HepG2 (cell line): Measurements from ENCODE around the gene SASS6. TPM values are rescaled to one million over a fixed set of nuclear protein-coding genes. Genes with fewer than 3 reads are reported as not detected.

ENCODE experiments used
- AKAP8 ChIP-seq: sonication (generic); formaldehyde crosslinking; IDR thresholded peaks from 2 replicates; pipeline ENCODE4 v1.5.1; 2020; ENCODE audit warnings: mild to moderate bottlenecking, missing genetic modification reagents
- CEBPB ChIP-seq: IDR thresholded peaks from 2 replicates; pipeline ENCODE4 v1.6.1; 2011; ENCODE audit warnings: low read depth, low read length, improper control_type of control experiment, borderline replicate concordance
- CTCF ChIP-seq: sonication (generic); formaldehyde crosslinking; IDR thresholded peaks from 2 replicates; pipeline ENCODE4 v1.5.0; 2020; ENCODE audit warnings: mild to moderate bottlenecking, missing genetic modification reagents, moderate library complexity
- FOXC1 ChIP-seq: sonication (generic); formaldehyde crosslinking; IDR thresholded peaks from 2 replicates; pipeline ENCODE4 v1.8.0; 2022; ENCODE audit warnings: mild to moderate bottlenecking, missing genetic modification reagents, borderline replicate concordance
- FOXM1 ChIP-seq: sonication (generic); formaldehyde crosslinking; IDR thresholded peaks from 2 replicates; pipeline ENCODE4 v1.5.0; 2020; ENCODE audit warnings: missing genetic modification reagents
- GMEB1 ChIP-seq: sonication (generic); formaldehyde crosslinking; IDR thresholded peaks from 2 replicates; pipeline ENCODE4 v1.5.1; 2020; ENCODE audit warnings: missing genetic modification reagents, mild to moderate bottlenecking, borderline replicate concordance
- IRF2 ChIP-seq: IDR thresholded peaks from 2 replicates; pipeline ENCODE4 v1.6.1; 2018; ENCODE audit warnings: missing genetic modification reagents, missing compliant biosample characterization
- KMT2A ChIP-seq: sonication (generic); formaldehyde crosslinking; IDR thresholded peaks from 2 replicates; pipeline ENCODE4 v1.4.0; 2020; ENCODE audit warnings: missing genetic modification reagents
- LCORL ChIP-seq, 2 experiments: fragments of 450-650 bp in 1 of 2; sonication (generic) in 1 of 2; formaldehyde crosslinking in 1 of 2; IDR thresholded peaks; 2 replicates each; pipeline versions ENCODE4 v1.5.0 to v1.6.1; 2017 to 2020; ENCODE audit warnings: antibody characterized with exemption in 1 of 2, missing genetic modification reagents in 1 of 2
- POLR2G ChIP-seq: fragments of 200-400 bp; formaldehyde crosslinking; IDR thresholded peaks from 2 replicates; pipeline ENCODE4 v1.6.1; 2018; ENCODE audit warnings: mild to moderate bottlenecking, low read depth, low read length, moderate library complexity
- SMAD1 ChIP-seq: sonication (generic); formaldehyde crosslinking; IDR thresholded peaks from 2 replicates; pipeline ENCODE4 v1.4.0; 2020; ENCODE audit warnings: missing genetic modification reagents, low read depth, mild to moderate bottlenecking, borderline replicate concordance
- SRY ChIP-seq: sonication (generic); formaldehyde crosslinking; IDR thresholded peaks from 2 replicates; pipeline ENCODE4 v1.8.0; 2022; ENCODE audit warnings: mild to moderate bottlenecking, missing genetic modification reagents
- SUZ12 ChIP-seq: fragments of 150-350 bp; IDR thresholded peaks from 2 replicates; pipeline ENCODE4 v1.6.1; 2014; ENCODE audit warnings: low read depth, low read length
- TEAD2 ChIP-seq: sonication (generic); formaldehyde crosslinking; IDR thresholded peaks from 2 replicates; pipeline ENCODE4 v1.9.0; 2021; ENCODE audit warnings: missing genetic modification reagents
- U2AF1 ChIP-seq: fragments of 200-400 bp; formaldehyde crosslinking; optimal IDR thresholded peaks from 2 replicates; pipeline ENCODE3; 2017; ENCODE audit warnings: mild to moderate bottlenecking, low read depth, low read length
- ZFP41 ChIP-seq: sonication (generic); formaldehyde crosslinking; IDR thresholded peaks from 2 replicates; pipeline ENCODE4 v1.4.0; 2020; ENCODE audit warnings: mild to moderate bottlenecking, missing genetic modification reagents, borderline replicate concordance
- ZNF205 ChIP-seq: IDR thresholded peaks from 2 replicates; pipeline ENCODE4 v1.6.1; 2018; ENCODE audit warnings: missing biosample characterization, missing genetic modification reagents
- ZNF280B ChIP-seq: sonication (generic); formaldehyde crosslinking; IDR thresholded peaks from 2 replicates; pipeline ENCODE4 v1.5.0; 2020; ENCODE audit warnings: missing genetic modification reagents, mild to moderate bottlenecking, borderline replicate concordance
- ZNF382 ChIP-seq: sonication (generic); formaldehyde crosslinking; IDR thresholded peaks from 2 replicates; pipeline ENCODE4 v1.5.0; 2020; ENCODE audit warnings: missing genetic modification reagents, mild to moderate bottlenecking, borderline replicate concordance
- ZNF441 ChIP-seq: sonication (generic); formaldehyde crosslinking; IDR thresholded peaks from 2 replicates; pipeline ENCODE4 v1.7.0; 2021; ENCODE audit warnings: missing genetic modification reagents, borderline replicate concordance
- ZNF549 ChIP-seq: sonication (generic); formaldehyde crosslinking; IDR thresholded peaks from 2 replicates; pipeline ENCODE4 v1.5.0; 2020; ENCODE audit warnings: missing genetic modification reagents
- ZNF562 ChIP-seq: sonication (generic); formaldehyde crosslinking; IDR thresholded peaks from 2 replicates; pipeline ENCODE4 v1.8.0; 2022; ENCODE audit warnings: missing genetic modification reagents, borderline replicate concordance
- ZNF605 ChIP-seq: sonication (generic); formaldehyde crosslinking; IDR thresholded peaks from 2 replicates; pipeline ENCODE4 v1.8.0; 2022; ENCODE audit warnings: mild to moderate bottlenecking, missing genetic modification reagents
- ZNF879 ChIP-seq: sonication (generic); formaldehyde crosslinking; IDR thresholded peaks from 2 replicates; pipeline ENCODE4 v1.8.1; 2023; ENCODE audit warnings: missing genetic modification reagents
- ZNF891 ChIP-seq: sonication (generic); formaldehyde crosslinking; IDR thresholded peaks from 2 replicates; pipeline ENCODE4 v1.5.0; 2020; ENCODE audit warnings: mild to moderate bottlenecking, missing genetic modification reagents
- polyA plus RNA-seq, 8 experiments: library from polyadenylated mRNA; depleted of rRNA in 3 of 8; stranded (reverse) in 7 of 8; unstranded in 1 of 8; fragments of >200 nt; fragmentation: Illumina TruSeq in 4 of 8; extraction: Trizol in 4 of 8; gene quantifications; 2 replicates each; pipeline versions ENCODE4 v1.2.1 to v1.2.3, GENCODE V29; 2011 to 2016; ENCODE audit warnings: low read depth in 4 of 8, missing spikeins in 1 of 8, mixed read lengths in 1 of 8; ENCODE audit not compliant: insufficient read depth in 1 of 8
- total RNA-seq, 5 experiments: library from RNA; depleted of rRNA; stranded (reverse); fragments of >200 nt; fragmentation: Illumina TruSeq; extraction: Trizol; gene quantifications; 2 replicates each; pipeline ENCODE4 v1.2.3, GENCODE V29; 2016; ENCODE audit warnings: low read depth in 1 of 5

Gene SASS6
- total and polyA plus RNA-seq, 2 of the 13 experiments (the other 11 are each of a cell fraction or from before 2014, with no cell fraction given) = 2.3 to 10.7 TPM

- TF ChIP-seq ZNF280B (CRISPR knock-in tag) (no peak; the same call in 1 of the 2 replicates), KMT2A (CRISPR knock-in tag) (peak; percentile 95), ZNF562 (CRISPR knock-in tag) (no peak), SMAD1 (CRISPR knock-in tag) (peak; percentile 96; the same call in 1 of the 2 replicates), FOXC1 (CRISPR knock-in tag) (0 out of 2 replicates have a peak, but pooled peaks have one; percentile 50), SRY (CRISPR knock-in tag) (no peak), LCORL (IDR thresholded peaks at IDR 0.05) (no peak), LCORL (CRISPR knock-in tag; IDR thresholded peaks at IDR 0.05) (no peak; the same call in none of the 2 replicates), ZNF605 (CRISPR knock-in tag) (peak; percentile 83; the same call in 1 of the 2 replicates), ZNF205 (CRISPR knock-in tag) (peak; percentile 62), ZNF382 (CRISPR knock-in tag) (no peak), POLR2G (peak; percentile 87), ZNF891 (CRISPR knock-in tag) (peak; percentile 92), CEBPB (no peak), GMEB1 (CRISPR knock-in tag) (peak; percentile 87; the same call in 1 of the 2 replicates), CTCF (CRISPR knock-in tag) (0 out of 2 replicates have a peak, but pooled peaks have one; percentile 1), FOXM1 (CRISPR knock-in tag) (peak; percentile 44; the same call in 1 of the 2 replicates), ZNF879 (CRISPR knock-in tag) (0 out of 2 replicates have a peak, but pooled peaks have one; percentile 56), SUZ12 (no peak), ZNF549 (CRISPR knock-in tag) (no peak), ZNF441 (no peak), ZFP41 (CRISPR knock-in tag) (peak; percentile 79; the same call in 1 of the 2 replicates), U2AF1 (peak; percentile 87), AKAP8 (CRISPR knock-in tag) (0 out of 2 replicates have a peak, but pooled peaks have one; percentile 65), TEAD2 (CRISPR knock-in tag) (no peak), IRF2 (CRISPR knock-in tag) (peak; percentile 99)
Measured at GRCh38 chr1:100132566-100133477, at the start of gene SASS6, which contains the start of gene TRMT13 (continued).
